Inflammatory macrophage treated with lipopolysaccharide for 1 hour (primary cell): ENCODE data around the gene LCOR.
"Not testable (repeated sequence)": the region's sequence is repeated elsewhere in the genome, so short reads cannot be mapped to it uniquely, and the experiment has no call there.

Source experiments
- DNase-seq, 2 donors: peaks; one replicate each; pipeline ENCODE4 v3.0.0-alpha.2; 2020 to 2022

The LCOR gene

DNA sequence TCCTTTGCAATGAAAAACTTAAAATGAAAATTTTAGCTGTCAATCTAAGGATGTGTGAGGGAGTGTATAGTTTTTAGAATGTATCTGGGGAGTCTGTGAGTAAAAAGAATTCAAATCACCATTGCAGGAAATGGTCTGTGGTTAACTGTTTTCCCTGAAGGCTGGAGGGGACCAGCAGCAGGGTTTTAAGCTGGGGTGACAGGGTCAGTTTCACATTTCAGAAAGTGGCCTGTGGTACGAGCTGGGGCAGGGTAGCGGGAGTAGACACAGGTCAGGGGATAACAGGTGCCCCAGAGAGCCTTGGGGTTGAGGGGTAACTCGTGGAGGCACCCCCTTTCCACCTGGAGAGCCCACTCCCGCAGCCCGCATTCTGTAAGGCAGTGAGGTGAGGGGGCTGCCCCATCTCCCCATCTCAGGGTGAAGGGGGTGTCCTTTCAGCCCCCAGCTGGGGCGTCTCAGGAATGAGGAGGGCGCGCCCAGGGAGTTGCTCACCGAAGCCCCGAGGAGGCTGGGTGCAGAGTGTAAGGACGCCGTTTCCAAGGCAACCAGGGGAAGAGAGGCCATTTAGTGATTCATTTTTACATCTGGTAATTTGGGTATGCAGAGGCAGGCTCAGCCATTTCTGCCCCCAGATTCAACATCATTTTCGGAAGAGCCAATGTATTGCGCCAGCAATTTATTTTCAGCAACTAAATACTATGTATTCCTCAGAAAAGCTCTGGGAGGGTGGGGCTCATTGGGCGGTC, 184.8 kb downstream of the LCOR start:
- no peak for DNase-seq

DNA sequence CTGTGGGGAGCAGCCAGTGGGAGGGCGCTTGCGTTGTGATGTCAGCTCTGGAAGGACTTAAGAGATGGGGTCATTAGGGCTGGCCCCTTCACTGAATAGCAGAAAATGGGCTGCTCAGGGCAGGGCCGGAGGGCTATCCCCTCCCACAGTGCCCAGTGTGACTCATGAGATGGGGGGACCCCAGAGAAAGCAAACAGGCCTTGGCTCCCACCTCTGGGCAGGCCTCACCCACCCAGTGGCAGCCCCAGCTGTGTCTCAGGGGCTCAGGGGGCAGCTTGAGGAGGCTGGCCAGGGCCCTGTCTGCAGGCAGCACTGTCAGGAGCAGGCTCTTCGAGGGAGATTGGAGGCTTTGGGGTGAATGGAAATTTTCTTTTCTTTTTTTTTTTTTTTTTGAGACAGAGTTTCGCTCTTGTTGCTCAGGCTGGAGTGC, 185.4 kb downstream of the LCOR start:
- no peak for DNase-seq

- DNase-seq, result no peak
These were observed 186.4 kb downstream of the LCOR start for GRCh38 chr10:97018251-97019212.

DNA sequence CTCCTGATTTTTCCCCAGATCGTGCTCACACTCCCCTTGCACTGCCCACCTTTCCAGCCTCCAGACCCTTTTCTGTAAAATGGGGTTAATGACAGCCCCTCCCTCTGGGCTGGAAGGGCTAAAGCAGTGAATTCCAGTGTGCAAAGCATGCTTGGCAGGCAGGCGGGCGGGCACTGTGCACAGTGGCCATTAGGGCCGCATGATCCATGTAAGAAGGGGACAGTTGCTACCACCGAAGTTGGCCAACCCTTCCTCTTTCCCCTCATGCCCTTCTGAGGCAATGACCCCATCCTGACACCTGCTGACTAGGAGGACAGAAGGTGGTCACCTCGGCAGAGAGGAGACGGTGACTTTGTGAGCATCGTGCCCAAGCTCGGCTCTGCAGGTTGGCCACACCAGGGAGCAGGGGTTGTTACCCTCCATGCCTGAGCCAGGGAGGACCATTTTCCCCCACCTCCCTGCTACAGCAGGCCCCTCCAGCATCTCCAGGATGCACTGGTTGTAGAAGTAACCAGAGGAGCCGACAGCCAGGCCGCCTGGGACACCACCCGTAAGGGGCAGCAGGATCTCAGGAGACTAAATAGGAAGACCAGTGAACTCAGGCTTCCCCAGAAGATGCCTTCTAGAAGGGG, 187.2 kb downstream of the LCOR start:
- DNase-seq, result no peak

GRCh38 chr10:97020452-97021400, 188.6 kb downstream of the LCOR start:
- DNase-seq, result no peak

DNA sequence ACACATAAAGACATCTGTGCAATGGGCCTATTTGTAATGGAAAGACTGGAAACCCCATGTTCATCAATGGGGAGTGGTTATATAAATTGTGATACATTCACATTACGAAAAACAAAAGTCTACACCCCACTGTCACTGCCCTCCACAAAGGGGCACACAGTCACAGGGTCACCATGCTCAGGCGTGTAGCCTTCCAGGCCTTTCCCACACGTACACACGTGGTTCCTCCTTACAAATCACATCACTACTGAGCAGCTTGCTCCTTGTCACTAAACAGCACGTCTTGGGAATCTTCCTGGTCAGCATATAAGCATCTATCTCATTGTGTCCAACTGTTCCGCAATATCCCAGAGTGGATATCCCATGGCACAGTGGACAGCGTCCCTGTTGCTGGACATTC, 190.5 kb downstream of the LCOR start:
- DNase-seq, result no peak

GRCh38 chr10:97023401-97024167, 191.5 kb downstream of the LCOR start:
- no peak for DNase-seq

DNA sequence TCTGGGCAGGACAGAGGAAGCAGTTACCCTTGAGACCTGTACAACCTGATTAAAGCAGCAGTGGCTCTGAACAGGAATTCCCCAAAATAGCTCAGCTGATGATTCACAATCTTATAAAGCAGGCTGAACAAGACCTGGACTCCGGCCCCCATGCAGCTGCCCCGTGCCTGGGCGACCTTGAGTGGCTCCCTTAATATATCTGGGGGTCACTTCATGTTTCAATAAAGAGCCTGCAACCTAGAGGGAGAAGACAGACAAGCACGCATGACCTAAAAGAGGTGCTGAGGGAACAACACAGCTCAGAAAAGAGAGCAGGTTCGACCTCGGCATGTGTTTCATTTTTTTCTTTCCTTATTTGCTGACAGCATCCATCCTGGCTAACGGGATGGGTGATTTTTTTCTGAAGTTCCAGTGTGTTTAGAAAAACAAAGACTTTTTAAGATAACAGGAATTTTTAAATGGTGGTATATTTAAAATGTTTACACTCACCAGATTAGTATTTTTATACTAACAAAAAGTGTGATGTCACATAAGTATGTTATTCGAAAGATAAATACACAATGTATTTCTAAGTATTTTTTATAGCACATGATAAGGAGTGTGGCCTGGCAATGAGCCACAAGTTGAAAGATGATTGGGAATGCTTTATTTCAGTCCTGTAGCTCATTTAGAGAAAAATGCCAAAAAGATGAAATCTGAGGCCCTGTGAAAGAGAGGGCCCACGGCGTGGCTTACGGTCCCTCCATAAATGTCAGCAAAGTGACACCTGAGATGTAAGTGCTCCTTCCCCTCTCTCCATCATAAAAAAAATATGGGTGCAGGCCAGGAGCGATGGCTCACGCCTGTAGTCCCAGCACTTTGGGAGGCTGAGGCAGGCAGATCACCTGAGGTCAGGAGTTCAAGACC, 192.3 kb downstream of the LCOR start:
- no peak for DNase-seq

DNA sequence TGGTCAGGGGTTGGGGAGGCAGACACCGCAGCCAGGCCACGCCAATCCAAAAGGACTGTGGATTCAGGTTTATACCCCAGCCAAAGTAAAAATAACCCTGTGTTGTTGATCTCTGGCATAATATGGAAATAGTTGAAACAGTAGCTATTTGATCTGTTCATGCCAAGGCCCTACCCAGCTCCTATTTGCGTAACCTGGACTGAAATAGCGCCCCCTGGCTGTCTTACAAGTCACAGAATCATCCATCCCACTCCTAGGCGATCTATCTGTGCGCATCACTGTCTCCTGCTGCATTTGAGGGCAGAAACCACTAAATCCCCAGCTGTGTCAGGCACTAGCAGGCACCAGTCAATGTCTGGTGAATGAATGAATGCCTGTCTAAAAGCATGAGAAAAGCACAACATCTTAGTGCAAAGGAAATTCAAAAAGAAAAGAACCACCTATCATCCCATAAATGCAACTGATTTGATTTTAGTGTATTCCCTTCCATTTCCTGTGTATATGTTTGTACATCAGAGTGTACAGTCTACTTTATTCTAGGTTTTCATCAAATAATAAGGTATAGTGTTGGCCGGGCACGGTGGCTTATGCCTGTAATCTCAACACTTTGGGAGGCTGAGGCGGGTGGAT, 193.6 kb downstream of the LCOR start:
- peak; percentile 18 to 63 for DNase-seq

DNA sequence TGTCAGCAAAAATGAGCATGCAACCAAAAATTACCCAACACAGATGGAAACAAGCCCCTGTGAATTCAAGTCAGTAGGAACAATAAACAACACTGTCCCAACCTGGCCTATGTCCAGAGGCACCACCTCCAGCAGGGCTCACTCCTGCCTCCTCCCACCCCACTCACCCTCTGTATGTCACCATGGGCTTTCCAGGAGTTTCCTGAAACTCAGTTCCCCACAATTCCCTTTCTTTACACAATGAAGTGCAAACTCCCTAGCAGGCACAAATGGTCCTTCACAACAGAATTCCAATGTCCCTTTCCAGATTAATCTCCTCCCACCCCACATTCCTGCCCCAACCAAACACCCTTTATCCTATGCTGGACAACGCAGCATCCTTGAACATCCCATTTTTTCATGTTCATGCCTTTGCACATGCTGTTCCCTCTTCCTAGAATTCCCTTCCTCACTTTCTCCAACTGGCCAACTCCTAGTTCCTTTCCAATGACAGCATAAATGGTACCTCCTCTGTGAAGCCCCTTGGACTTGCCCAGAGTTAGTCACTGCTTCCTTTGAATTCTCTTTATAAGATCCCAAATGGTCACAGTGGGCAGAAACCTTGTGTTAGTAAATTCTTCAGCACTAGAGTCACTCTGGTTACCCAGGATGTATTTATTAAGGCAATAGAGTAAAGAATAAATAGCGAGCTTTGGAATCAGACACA, 196.2 kb downstream of the LCOR start:
- peak in 1 of 2 donors; percentile 17 for DNase-seq

DNA sequence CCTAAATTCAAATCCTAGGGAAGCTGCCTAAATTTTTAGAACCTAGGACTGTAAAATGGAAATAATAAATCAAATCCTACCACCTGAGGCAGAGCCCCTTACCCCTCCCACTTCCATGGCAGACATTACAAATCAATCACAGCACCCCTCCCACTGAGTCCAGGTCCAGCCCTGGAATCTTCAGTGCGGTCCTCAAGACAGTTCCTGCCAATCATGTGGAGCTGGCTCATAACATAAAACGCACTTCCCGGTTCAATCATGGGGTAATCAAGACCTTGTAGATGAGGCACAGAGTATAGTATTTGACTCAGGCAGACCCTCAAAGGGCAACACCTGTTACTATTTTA, 196.7 kb downstream of the LCOR start:
- no peak for DNase-seq

DNA sequence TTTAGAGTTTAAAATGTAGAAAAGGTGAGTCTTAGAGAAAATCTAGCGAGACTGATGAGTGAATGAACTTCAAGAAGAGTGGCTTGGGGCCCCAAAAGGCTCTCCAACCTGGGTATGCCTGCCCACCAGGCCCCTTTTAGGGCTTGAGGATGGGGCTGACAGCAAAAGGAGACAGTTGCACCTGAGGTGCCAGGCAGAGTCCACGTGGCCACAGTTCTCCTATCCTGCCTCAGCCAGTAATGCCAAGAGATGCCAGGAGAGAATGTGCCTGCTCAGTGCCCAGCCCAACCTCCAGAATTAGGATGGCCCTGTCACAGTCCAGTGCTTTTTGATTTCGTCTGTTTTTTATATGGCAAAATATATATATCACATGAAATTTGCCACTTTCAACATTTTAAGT, 197.2 kb downstream of the LCOR start:
- DNase-seq, result no peak

DNA sequence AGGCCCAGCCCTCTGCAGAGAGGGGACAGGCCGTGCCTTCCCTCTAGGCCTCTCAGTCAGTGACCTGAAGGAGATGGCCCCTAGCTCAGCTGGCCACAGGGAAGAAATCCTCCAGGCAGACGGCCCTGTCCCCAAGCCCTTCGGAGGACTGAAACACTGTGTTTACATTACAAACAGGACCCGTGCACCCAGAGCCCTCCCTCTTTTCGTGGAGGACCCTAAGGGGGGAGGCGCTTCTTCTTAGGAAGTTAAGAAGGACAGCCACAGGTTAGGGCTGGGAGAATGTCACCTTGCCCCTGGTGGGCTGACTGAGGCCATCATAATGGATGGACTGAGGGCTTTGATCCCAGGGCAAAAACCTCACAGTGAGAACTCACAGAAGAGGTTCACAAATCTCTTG, 198.8 kb downstream of the LCOR start:
- DNase-seq, result no peak

DNA sequence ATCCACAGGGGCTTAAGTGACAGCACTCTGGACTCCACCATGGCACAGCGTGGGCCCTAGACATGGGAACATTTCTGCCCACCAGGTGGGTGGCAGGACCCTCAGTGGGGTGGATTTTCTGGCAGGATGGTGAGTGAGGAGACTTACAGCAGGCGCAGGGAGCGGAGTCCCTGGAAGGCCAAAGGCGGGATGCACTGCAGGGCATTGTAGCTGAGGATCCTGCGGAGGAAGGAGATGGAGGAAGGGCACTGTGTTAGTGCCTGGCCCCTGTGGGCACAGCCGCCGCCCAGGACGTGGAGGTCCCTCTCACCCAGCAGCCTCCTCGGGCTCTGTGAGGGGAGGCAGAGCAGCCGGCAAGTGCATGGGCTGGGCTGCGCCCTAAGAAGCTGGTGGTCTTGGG, 199.4 kb downstream of the LCOR start:
- DNase-seq, result no peak

- DNase-seq, result no peak
These were observed 200.5 kb downstream of the LCOR start for GRCh38 chr10:97032624-97033023.

- DNase-seq, result not testable (repeated sequence)
These were observed 201.7 kb downstream of the LCOR start for GRCh38 chr10:97033841-97034240.

GRCh38 chr10:97034301-97034700, 202.2 kb downstream of the LCOR start:
- no peak for DNase-seq

- no peak for DNase-seq
These were observed 203.1 kb downstream of the LCOR start for GRCh38 chr10:97034958-97035769.
